ENCODE results near the gene HACD1.

The HACD1 gene

GRCh38 chr10:17557459-17557858, 59.7 kb downstream of the HACD1 start (continued):
- TF ChIP-seq ZNF664 (tag by site-specific recombination; IDR thresholded peaks at IDR 0.05): no peak

GRCh38 chr10:17548770-17549169, 68.4 kb downstream of the HACD1 start:
- H3K4me3 ChIP-seq (ENCODE audit: low read depth, low read length): no peak overlapping the region
- TF ChIP-seq KLF7 (tag by site-specific recombination; IDR thresholded peaks at IDR 0.05; ENCODE audit: borderline replicate concordance) (no peak), ZNF248 (tag by site-specific recombination; IDR thresholded peaks at IDR 0.05) (no peak), RBAK (tag by site-specific recombination; IDR thresholded peaks at IDR 0.05) (no peak), ZBTB44 (tag by site-specific recombination; IDR thresholded peaks at IDR 0.05) (no peak), ZNF48 (tag by site-specific recombination; IDR thresholded peaks at IDR 0.05) (no peak), SP3 (tag by site-specific recombination; IDR thresholded peaks at IDR 0.05) (no peak), ZNF510 (tag by site-specific recombination; IDR thresholded peaks at IDR 0.05; ENCODE audit: insufficient replicate concordance) (no peak), MZF1 (tag by site-specific recombination; IDR thresholded peaks at IDR 0.05; ENCODE audit: borderline replicate concordance) (no peak), TCF7L2 (IDR thresholded peaks at IDR 0.05; ENCODE audit: borderline replicate concordance, low read depth, low read length) (no peak), ZNF488 (tag by site-specific recombination; IDR thresholded peaks at IDR 0.05) (no peak), HOXA7 (CRISPR knock-in tag; IDR thresholded peaks at IDR 0.05; ENCODE audit: borderline replicate concordance) (no peak), ZNF140 (tag by site-specific recombination; IDR thresholded peaks at IDR 0.05) (no peak), ZNF335 (tag by site-specific recombination; conservative IDR thresholded peaks at IDR 0.05) (no peak), ZBTB20 (tag by site-specific recombination; IDR thresholded peaks at IDR 0.05) (no peak)
- H3K9me3 ChIP-seq (ENCODE audit: control insufficient read depth, insufficient read depth, low read depth, low read length): no peaks in the 10 kb centered on the region
- no peak overlapping the region for H3K27ac ChIP-seq (ENCODE audit: extremely low read depth, low read depth, low read length)
- H3K4me1 ChIP-seq (ENCODE audit: control insufficient read depth, insufficient read depth, low read length): no peaks in the 10 kb centered on the region
- no peaks in the 10 kb centered on the region for H3K36me3 ChIP-seq (ENCODE audit: control insufficient read depth in 2 of 2, insufficient read depth in 1 of 2, low read length in 2 of 2)
- CTCF ChIA-PET: no interaction called here
- POLR2A ChIA-PET: no interaction called here

GRCh38 chr10:17548162-17548561, 69.0 kb downstream of the HACD1 start:
- CTCF ChIA-PET: no interaction called here

More at GRCh38 chr10:17548162-17548561, 69.0 kb downstream of the HACD1 start:
- Histone ChIP-seq H3K4me3 (ENCODE audit: low read depth, low read length) (no peak overlapping the region), H3K9me3 (ENCODE audit: control insufficient read depth, insufficient read depth, low read depth, low read length) (no peaks in the 10 kb centered on the region), H3K27ac (ENCODE audit: extremely low read depth, low read depth, low read length) (no peak overlapping the region), H3K4me1 (ENCODE audit: control insufficient read depth, insufficient read depth, low read length) (no peaks in the 10 kb centered on the region), H3K36me3 (ENCODE audit: control insufficient read depth in 2 of 2, insufficient read depth in 1 of 2, low read length in 2 of 2) (no peaks in the 10 kb centered on the region)
- TF ChIP-seq ZBTB44 (tag by site-specific recombination; IDR thresholded peaks at IDR 0.05) (0 out of 2 replicates have a peak, but pooled peaks have one; percentile 12), GLI2 (tag by site-specific recombination; IDR thresholded peaks at IDR 0.05; ENCODE audit: borderline replicate concordance, low read depth) (no peak)
- POLR2A ChIA-PET: no interaction called here
